ENCODE data around the gene C7. TPM values are rescaled to one million over a fixed set of nuclear protein-coding genes. Genes with fewer than 3 reads are reported as not detected.

Gene C7
- total and polyA plus RNA-seq, 2 experiments from 2014 or later, result 5.3 to 43.5 TPM

- no peak overlapping the region for H3K4me2 ChIP-seq
These were observed 23.5 kb downstream of the C7 start for GRCh38 chr5:40932766-40933165.

GRCh38 chr5:40937075-40937474 lies 27.8 kb downstream of the C7 start:
- no peak for DNase-seq (ENCODE audit: low spot score)
- no peaks in the 10 kb centered on the region for H3K9me2 ChIP-seq (replicated peaks; ENCODE audit: insufficient read depth)
- no peaks in the 10 kb centered on the region for H3K9me3 ChIP-seq (ENCODE audit: low read depth)
- 94% methylated on average over 1 of the region's 1 CpG for WGBS (ENCODE audit: low lambda C conversion rate, missing lambda C conversion rate)
- no peaks in the 10 kb centered on the region for H3K79me2 ChIP-seq
- no peak overlapping the region for H2AFZ ChIP-seq
- H4K20me1 ChIP-seq (ENCODE audit: insufficient read depth, poor library complexity, severe bottlenecking), result no peaks in the 10 kb centered on the region
- TF ChIP-seq CTCF (IDR thresholded peaks at IDR 0.05; ENCODE audit: poor library complexity) (no peak), EZH2phosphoT487 (IDR thresholded peaks at IDR 0.05; ENCODE audit: low read depth, severe bottlenecking, unreplicated experiment) (no peak), EZH2 (IDR thresholded peaks at IDR 0.05; ENCODE audit: borderline replicate concordance) (no peak)
- no peaks in the 10 kb centered on the region for H3K4me1 ChIP-seq (ENCODE audit: insufficient read depth)
- no peak overlapping the region for H3K27ac ChIP-seq
- no peak overlapping the region for H3K4me2 ChIP-seq
- H3K4me3 ChIP-seq, result no peak overlapping the region
- no peaks in the 10 kb centered on the region for H3K36me3 ChIP-seq (replicated peaks; ENCODE audit: insufficient read depth, low read depth)
- H3K27me3 ChIP-seq, result no peaks in the 10 kb centered on the region

More at GRCh38 chr5:40932766-40933165, 23.5 kb downstream of the C7 start:
- no peaks in the 10 kb centered on the region for H3K9me2 ChIP-seq (replicated peaks; ENCODE audit: insufficient read depth)
- no peaks in the 10 kb centered on the region for H3K79me2 ChIP-seq
- no peaks in the 10 kb centered on the region for H4K20me1 ChIP-seq (ENCODE audit: insufficient read depth, poor library complexity, severe bottlenecking)
- H3K4me1 ChIP-seq (ENCODE audit: insufficient read depth), result no peaks in the 10 kb centered on the region
- 68% methylated on average over 2 of the region's 2 CpGs for WGBS (ENCODE audit: low lambda C conversion rate, missing lambda C conversion rate)
- H3K36me3 ChIP-seq (replicated peaks; ENCODE audit: insufficient read depth, low read depth), result no peaks in the 10 kb centered on the region
- H3K27ac ChIP-seq, result no peak overlapping the region
- TF ChIP-seq CTCF (IDR thresholded peaks at IDR 0.05; ENCODE audit: poor library complexity) (no peak), EZH2 (IDR thresholded peaks at IDR 0.05; ENCODE audit: borderline replicate concordance) (no peak), EZH2phosphoT487 (IDR thresholded peaks at IDR 0.05; ENCODE audit: low read depth, severe bottlenecking, unreplicated experiment) (no peak)
- no peak overlapping the region for H2AFZ ChIP-seq
- H3K4me3 ChIP-seq, result no peak overlapping the region
- H3K27me3 ChIP-seq, result no peaks in the 10 kb centered on the region
- H3K9me3 ChIP-seq (ENCODE audit: low read depth), result no peaks in the 10 kb centered on the region
- DNase-seq (ENCODE audit: low spot score), result no peak

- H3K27me3 ChIP-seq, result no peaks in the 10 kb centered on the region
- no peak for DNase-seq (ENCODE audit: low spot score)
- no peaks in the 10 kb centered on the region for H4K20me1 ChIP-seq (ENCODE audit: insufficient read depth, poor library complexity, severe bottlenecking)
- 89% methylated on average over 6 of the region's 6 CpGs for WGBS (ENCODE audit: low lambda C conversion rate, missing lambda C conversion rate)
- H3K9me3 ChIP-seq (ENCODE audit: low read depth), result no peaks in the 10 kb centered on the region
- no peak overlapping the region for H3K4me2 ChIP-seq
- no peaks in the 10 kb centered on the region for H3K4me1 ChIP-seq (ENCODE audit: insufficient read depth)
- H3K4me3 ChIP-seq, result no peak overlapping the region
- H3K36me3 ChIP-seq (replicated peaks; ENCODE audit: insufficient read depth, low read depth), result no peaks in the 10 kb centered on the region
- no peak overlapping the region for H2AFZ ChIP-seq
- TF ChIP-seq EZH2phosphoT487 (IDR thresholded peaks at IDR 0.05; ENCODE audit: low read depth, severe bottlenecking, unreplicated experiment), result no peak
- no peak for TF ChIP-seq EZH2 (IDR thresholded peaks at IDR 0.05; ENCODE audit: borderline replicate concordance)
- no peak for TF ChIP-seq CTCF (IDR thresholded peaks at IDR 0.05; ENCODE audit: poor library complexity)
- H3K27ac ChIP-seq, result no peak overlapping the region
- no peaks in the 10 kb centered on the region for H3K9me2 ChIP-seq (replicated peaks; ENCODE audit: insufficient read depth)
- no peaks in the 10 kb centered on the region for H3K79me2 ChIP-seq
These were observed 30.5 kb downstream of the C7 start for GRCh38 chr5:40939753-40940152.

- 95% methylated on average over 5 of the region's 5 CpGs for WGBS (ENCODE audit: low lambda C conversion rate, missing lambda C conversion rate)
- H3K79me2 ChIP-seq, result no peaks in the 10 kb centered on the region
- no peak overlapping the region for H3K4me3 ChIP-seq
- H4K20me1 ChIP-seq (ENCODE audit: insufficient read depth, poor library complexity, severe bottlenecking), result no peaks in the 10 kb centered on the region
- H3K4me1 ChIP-seq (ENCODE audit: insufficient read depth), result no peaks in the 10 kb centered on the region
- no peak overlapping the region for H3K27ac ChIP-seq
- no peaks in the 10 kb centered on the region for H3K9me3 ChIP-seq (ENCODE audit: low read depth)
- no peak overlapping the region for H3K4me2 ChIP-seq
- no peak overlapping the region for H2AFZ ChIP-seq
- H3K36me3 ChIP-seq (replicated peaks; ENCODE audit: insufficient read depth, low read depth), result no peaks in the 10 kb centered on the region
- no peak for DNase-seq (ENCODE audit: low spot score)
- no peaks in the 10 kb centered on the region for H3K27me3 ChIP-seq
- H3K9me2 ChIP-seq (replicated peaks; ENCODE audit: insufficient read depth), result no peaks in the 10 kb centered on the region
- no peak for TF ChIP-seq EZH2phosphoT487 (IDR thresholded peaks at IDR 0.05; ENCODE audit: low read depth, severe bottlenecking, unreplicated experiment)
- TF ChIP-seq CTCF (IDR thresholded peaks at IDR 0.05; ENCODE audit: poor library complexity), result no peak
- no peak for TF ChIP-seq EZH2 (IDR thresholded peaks at IDR 0.05; ENCODE audit: borderline replicate concordance)
These were observed 35.8 kb downstream of the C7 start for GRCh38 chr5:40945111-40945510.
